Activated naive CD4-positive, alpha-beta T cell treated with anti-CD3 and anti-CD28 coated beads, Interleukin-2, amount 50 U/mL, for 16 hours (primary cell): ENCODE data around the gene LMX1A.

Source experiments
- DNase-seq: peaks from one replicate; pipeline ENCODE4 v3.0.0-alpha.2; 2020

LMX1A gene

GRCh38 chr1:165365341-165365740, 8.8 kb upstream of the LMX1A start:
- no peak for DNase-seq

- DNase-seq, result no peak
These were observed 8.1 kb upstream of the LMX1A start for GRCh38 chr1:165364568-165365133.

- no peak for DNase-seq
These were observed 361 bp upstream of the LMX1A start for GRCh38 chr1:165356876-165357275.

GRCh38 chr1:165355139-165355976, 1.2 kb downstream of the LMX1A start:
- no peak for DNase-seq

- no peak for DNase-seq
These were observed 1.8 kb downstream of the LMX1A start for GRCh38 chr1:165354739-165355138.

- no peak for DNase-seq
These were observed 2.5 kb downstream of the LMX1A start for GRCh38 chr1:165353731-165354671.

GRCh38 chr1:165352442-165353293, 3.8 kb downstream of the LMX1A start:
- no peak for DNase-seq

- DNase-seq, result no peak
These were observed 4.6 kb downstream of the LMX1A start for GRCh38 chr1:165351863-165352441.

- DNase-seq, result no peak
These were observed 5.7 kb downstream of the LMX1A start for GRCh38 chr1:165350840-165351239.

GRCh38 chr1:165345502-165345901, 11.0 kb downstream of the LMX1A start:
- no peak for DNase-seq

- DNase-seq, result no peak
These were observed 11.8 kb downstream of the LMX1A start for GRCh38 chr1:165344736-165345135.

GRCh38 chr1:165344198-165344597, 12.3 kb downstream of the LMX1A start:
- DNase-seq, result no peak

GRCh38 chr1:165342587-165342986, 13.9 kb downstream of the LMX1A start:
- no peak for DNase-seq

- no peak for DNase-seq
These were observed 14.3 kb downstream of the LMX1A start for GRCh38 chr1:165342168-165342567.

GRCh38 chr1:165339164-165339563, 17.4 kb downstream of the LMX1A start:
- no peak for DNase-seq

GRCh38 chr1:165330483-165330882, 26.0 kb downstream of the LMX1A start:
- no peak for DNase-seq

- no peak for DNase-seq
These were observed 27.4 kb downstream of the LMX1A start for GRCh38 chr1:165329104-165329503.

- DNase-seq, result no peak
These were observed 28.4 kb downstream of the LMX1A start for GRCh38 chr1:165328136-165328535.

GRCh38 chr1:165327538-165327937, 29.0 kb downstream of the LMX1A start:
- DNase-seq, result no peak

- DNase-seq, result no peak
These were observed 30.9 kb downstream of the LMX1A start for GRCh38 chr1:165325460-165326203.

- no peak for DNase-seq
These were observed 32.5 kb downstream of the LMX1A start for GRCh38 chr1:165324050-165324449.
